H1 (cell line): ENCODE data around the gene DRAXIN. TPM values are rescaled to one million over a fixed set of nuclear protein-coding genes. Genes with fewer than 3 reads are reported as not detected.

Experiments
- CTCF ChIA-PET: fragments of 300-600 bp; sonication (Branson Sonifier 250); formaldehyde crosslinking; loops from one replicate; lab custom pipeline; 2021; ENCODE audit not compliant: partially characterized antibody; lab: Charles Lee
- POLR2A ChIA-PET: fragments of 300-600 bp; sonication (Branson Sonifier 250); formaldehyde crosslinking; loops from one replicate; lab custom pipeline; 2021; ENCODE audit warnings: inconsistent platforms; ENCODE audit not compliant: partially characterized antibody; lab: Charles Lee
- DNase-seq, 2 experiments: peaks; one replicate each; pipeline versions ENCODE4 v3.0.0 to v3.0.0-alpha.2; 2010 to 2022; ENCODE audit warnings: low spot score in 2 of 2, low read depth in 1 of 2, mixed read lengths in 1 of 2
- FAIRE-seq: peaks from 2 replicates; lab custom pipeline; 2011; peaks lifted over from hg19 to GRCh38; lab: Jason Lieb, UNC
- H2AFZ ChIP-seq: 2 replicates; pipeline ENCODE4 v1.8.1; 2012; ENCODE audit warnings: low read length, inconsistent platforms
- H2AK5ac ChIP-seq: 2 replicates; pipeline ENCODE4 v1.6.1; 2013; ENCODE audit warnings: low read depth, low read length
- H2BK120ac ChIP-seq: replicated peaks from 2 replicates; pipeline ENCODE3; 2013; ENCODE audit warnings: low read depth, low read length, inconsistent platforms
- H2BK12ac ChIP-seq: 2 replicates; pipeline ENCODE4 v1.6.1; 2013; ENCODE audit warnings: low read depth, low read length
- H2BK15ac ChIP-seq: 2 replicates; pipeline ENCODE4 v1.6.1; 2013; ENCODE audit warnings: low read length
- H2BK20ac ChIP-seq: 2 replicates; pipeline ENCODE4 v1.6.1; 2013; ENCODE audit warnings: low read length
- H2BK5ac ChIP-seq: 2 replicates; pipeline ENCODE4 v1.6.1; 2013; ENCODE audit warnings: low read depth, low read length
- H3K14ac ChIP-seq: 2 replicates; pipeline ENCODE4 v1.6.1; 2013; ENCODE audit warnings: inconsistent platforms; ENCODE audit not compliant: insufficient read length
- H3K18ac ChIP-seq: 2 replicates; pipeline ENCODE4 v1.6.1; 2013; ENCODE audit warnings: low read length; ENCODE audit errors: extremely low read depth
- H3K23ac ChIP-seq: 2 replicates; pipeline ENCODE4 v1.6.1; 2013; ENCODE audit warnings: inconsistent platforms; ENCODE audit not compliant: insufficient read length
- H3K23me2 ChIP-seq: 2 replicates; pipeline ENCODE4 v1.6.1; 2013; ENCODE audit warnings: low read depth, low read length
- H3K27ac ChIP-seq: 2 replicates; pipeline ENCODE4 v1.6.1; 2011; ENCODE audit warnings: low read depth, low read length, inconsistent platforms
- H3K27me3 ChIP-seq, 4 experiments: replicated peaks in 1 of 4; 1 replicate in 1 of 4; 2 replicates in 3 of 4; pipeline versions ENCODE4 v1.6.1 to v1.8.1; 2011 to 2013; ENCODE audit warnings: low read length in 3 of 4, mild to moderate bottlenecking in 3 of 4, inconsistent platforms in 2 of 4, mixed read lengths in 2 of 4, moderate library complexity in 1 of 4; ENCODE audit not compliant: control insufficient read depth in 3 of 4, insufficient read depth in 3 of 4; ENCODE audit errors: extremely low read depth in 1 of 4
- H3K36me3 ChIP-seq, 4 experiments: 2 replicates each; pipeline versions ENCODE4 v1.6.1 to v1.8.1; 2011 to 2013; ENCODE audit warnings: mild to moderate bottlenecking in 4 of 4, low read length in 3 of 4, moderate library complexity in 2 of 4, control low read depth in 1 of 4, inconsistent platforms in 1 of 4; ENCODE audit not compliant: insufficient read depth in 4 of 4, control insufficient read depth in 2 of 4
- H3K4ac ChIP-seq: replicated peaks from 2 replicates; pipeline ENCODE3; 2013; ENCODE audit warnings: low read length, low read depth, mixed read lengths, inconsistent platforms; ENCODE audit not compliant: insufficient read length
- H3K4me1 ChIP-seq, 4 experiments: replicated peaks in 1 of 4; 1 replicate in 1 of 4; 2 replicates in 3 of 4; pipeline versions ENCODE4 v1.6.1 to v1.8.1; 2011 to 2013; ENCODE audit warnings: low read length in 3 of 4, inconsistent platforms in 2 of 4, mixed read lengths in 1 of 4; ENCODE audit not compliant: insufficient read depth in 4 of 4, control insufficient read depth in 3 of 4
- H3K4me2 ChIP-seq, 2 experiments: 2 replicates each; pipeline versions ENCODE4 v1.6.1 to v1.8.1; 2011 to 2013; ENCODE audit warnings: low read depth in 2 of 2, low read length in 2 of 2, control low read depth in 1 of 2, inconsistent platforms in 1 of 2, mild to moderate bottlenecking in 1 of 2; ENCODE audit not compliant: insufficient read depth in 1 of 2
- H3K4me3 ChIP-seq, 4 experiments: fragments of 200-600, 300-600 bp in 1 of 4; sonication (generic), shearing (Covaris generic), sonication (Bioruptor Twin) in 1 of 4; 2 replicates each; pipeline versions ENCODE4 v1.5.1 to v1.8.1; 2011 to 2016; ENCODE audit warnings: low read length in 4 of 4, low read depth in 3 of 4, control low read depth in 2 of 4, inconsistent platforms in 2 of 4, mild to moderate bottlenecking in 2 of 4, mixed read lengths in 1 of 4, moderate library complexity in 1 of 4; ENCODE audit not compliant: insufficient read depth in 2 of 4; ENCODE audit errors: extremely low read depth in 1 of 4
- H3K56ac ChIP-seq: replicated peaks from 2 replicates; pipeline ENCODE3; 2013; ENCODE audit warnings: low read depth, mild to moderate bottlenecking, mixed read lengths, low read length, inconsistent platforms; ENCODE audit not compliant: insufficient read length
- H3K79me1 ChIP-seq: 2 replicates; pipeline ENCODE4 v1.6.1; 2013; ENCODE audit warnings: low read depth, low read length, control low read depth
- H3K79me2 ChIP-seq, 2 experiments: 2 replicates each; pipeline versions ENCODE4 v1.6.1 to v1.8.1; 2012 to 2013; ENCODE audit warnings: low read length in 2 of 2, mild to moderate bottlenecking in 2 of 2, inconsistent platforms in 1 of 2; ENCODE audit not compliant: insufficient read depth in 2 of 2, control insufficient read depth in 1 of 2
- H3K9ac ChIP-seq, 4 experiments: replicated peaks in 1 of 4; 1 replicate in 1 of 4; 2 replicates in 3 of 4; pipeline versions ENCODE4 v1.6.1 to v1.8.1; 2011 to 2013; ENCODE audit warnings: low read depth in 3 of 4, low read length in 3 of 4, control low read depth in 2 of 4, mild to moderate bottlenecking in 2 of 4, moderate library complexity in 2 of 4, inconsistent platforms in 1 of 4; ENCODE audit errors: extremely low read depth in 1 of 4
- H3K9me3 ChIP-seq, 2 experiments: 2 replicates each; pipeline versions ENCODE4 v1.6.1 to v1.8.1; 2012 to 2013; ENCODE audit warnings: mild to moderate bottlenecking in 2 of 2, moderate library complexity in 2 of 2, control low read depth in 1 of 2, inconsistent platforms in 1 of 2, low read depth in 1 of 2, low read length in 1 of 2, mixed read lengths in 1 of 2; ENCODE audit not compliant: insufficient read depth in 2 of 2
- H4K20me1 ChIP-seq, 2 experiments: replicated peaks in 1 of 2; 2 replicates each; pipeline versions ENCODE3 to v1.8.1; 2011 to 2013; ENCODE audit warnings: inconsistent platforms in 2 of 2, low read length in 2 of 2, mild to moderate bottlenecking in 1 of 2; ENCODE audit not compliant: insufficient read depth in 2 of 2, control insufficient read depth in 1 of 2
- H4K5ac ChIP-seq: 2 replicates; pipeline ENCODE4 v1.6.1; 2013; ENCODE audit warnings: low read length, low read depth, mixed read lengths, inconsistent platforms; ENCODE audit not compliant: insufficient read length
- H4K8ac ChIP-seq: 2 replicates; pipeline ENCODE4 v1.8.0; 2013; ENCODE audit warnings: mild to moderate bottlenecking, moderate library complexity, low read length, inconsistent platforms; ENCODE audit not compliant: insufficient read depth; ENCODE audit errors: extremely low read depth
- H4K91ac ChIP-seq: replicated peaks from 2 replicates; pipeline ENCODE3; 2013; ENCODE audit warnings: low read length, mixed read lengths, inconsistent platforms; ENCODE audit not compliant: insufficient read length
- BCL11A ChIP-seq, 2 experiments: IDR thresholded peaks; one replicate each; pipeline ENCODE4 v1.6.1; 2011; ENCODE audit warnings: low read depth in 2 of 2, low read length in 2 of 2, mild to moderate bottlenecking in 2 of 2
- EP300 ChIP-seq, 2 experiments: IDR thresholded peaks; 1 replicate in 1 of 2; 2 replicates in 1 of 2; pipeline ENCODE4 v1.6.1; 2011 to 2012; ENCODE audit warnings: low read depth in 2 of 2, low read length in 2 of 2, mild to moderate bottlenecking in 2 of 2, borderline replicate concordance in 1 of 2, inconsistent platforms in 1 of 2, moderate library complexity in 1 of 2
- FOSL1 ChIP-seq: IDR thresholded peaks from 2 replicates; pipeline ENCODE4 v1.6.1; 2011; ENCODE audit warnings: mild to moderate bottlenecking, low read depth, low read length, moderate library complexity; ENCODE audit not compliant: insufficient read depth
- HDAC6 ChIP-seq: IDR thresholded peaks from one replicate; pipeline ENCODE4 v1.7.1; 2012; ENCODE audit warnings: low read depth, mild to moderate bottlenecking, inconsistent platforms, low read length, moderate library complexity
- KDM4A ChIP-seq: IDR thresholded peaks from one replicate; pipeline ENCODE4 v1.7.1; 2012; ENCODE audit warnings: low read depth, mild to moderate bottlenecking, moderate library complexity, low read length, inconsistent platforms; ENCODE audit not compliant: severe bottlenecking
- POLR2A ChIP-seq, 2 experiments: IDR thresholded peaks; 1 replicate in 1 of 2; 2 replicates in 1 of 2; pipeline ENCODE4 v1.6.1; 2011; ENCODE audit warnings: low read depth in 2 of 2, low read length in 2 of 2, mild to moderate bottlenecking in 2 of 2; ENCODE audit errors: control extremely low read depth in 1 of 2
- SIX5 ChIP-seq: IDR thresholded peaks from 2 replicates; pipeline ENCODE4 v1.6.1; 2011; ENCODE audit warnings: mild to moderate bottlenecking, low read depth, low read length
- SP1 ChIP-seq: IDR thresholded peaks from 2 replicates; pipeline ENCODE4 v1.6.1; 2011; ENCODE audit warnings: low read depth, low read length
- SRF ChIP-seq: IDR thresholded peaks from 2 replicates; pipeline ENCODE4 v1.6.1; 2011; ENCODE audit warnings: mild to moderate bottlenecking, low read depth, low read length, moderate library complexity
- TBP ChIP-seq: IDR thresholded peaks from 2 replicates; pipeline ENCODE4 v1.6.1; 2011; ENCODE audit warnings: low read depth, low read length, improper control_type of control experiment
- TCF12 ChIP-seq: IDR thresholded peaks from 2 replicates; pipeline ENCODE4 v1.6.1; 2011; ENCODE audit warnings: low read depth, mild to moderate bottlenecking, low read length
- WGBS, 2 experiments: shearing (Covaris generic) in 1 of 2; methylation state at CpG; one replicate each; pipeline versions ENCODE4 v1.1.6 to v1.1.7; 2013 to 2015; ENCODE audit warnings: low lambda C conversion rate in 2 of 2, mixed read lengths in 2 of 2, inconsistent platforms in 1 of 2, low coverage in 1 of 2, missing lambda C conversion rate in 1 of 2; ENCODE audit not compliant: insufficient replicate concordance in 2 of 2, insufficient coverage in 1 of 2, insufficient read length in 1 of 2; ENCODE audit errors: extremely low coverage in 1 of 2, missing lambda C conversion rate in 1 of 2; 5-methylcytosine and 5-hydroxymethylcytosine counted together
- polyA plus RNA-seq, 7 experiments: library from polyadenylated mRNA; depleted of rRNA in 3 of 7; stranded (reverse) in 5 of 7; unstranded in 2 of 7; fragments of >200 nt in 5 of 7; fragments of 200-250 nt in 2 of 7; gene quantifications; 1 replicate in 5 of 7; 2 replicates in 1 of 7; 4 replicates in 1 of 7; pipeline versions ENCODE4 v1.2.1 to v1.2.3, GENCODE V29; 2011 to 2013; ENCODE audit warnings: missing spikeins in 2 of 7, mixed read lengths in 2 of 7
- total RNA-seq: library from RNA; stranded (reverse); fragmentation: NEBNext Ultra II Directional; extraction: Animal tissue kit (Norgen Biotek cat#: 25700); gene quantifications from 2 replicates; pipeline ENCODE4 v1.2.1, GENCODE V29; 2021

DRAXIN gene
- total and polyA plus RNA-seq, 2 of the 8 experiments (the other 6 are each of a cell fraction or from before 2014, with no cell fraction given) = 4.6 to 17.6 TPM

- H2BK15ac ChIP-seq = peak within 1 kb of the TSS; percentile 75; the same call in 1 of the 2 replicates
- H3K23ac ChIP-seq = no peak within 1 kb of the TSS
- H3K14ac ChIP-seq = peak within 1 kb of the TSS; percentile 55
- H3K23me2 ChIP-seq = peaks cover 8% of the 10 kb centered on the region
- peak within 1 kb of the TSS; percentile 80 for H3K4ac ChIP-seq
- peak within 1 kb of the TSS; percentile 95 for H4K91ac ChIP-seq
- H2BK5ac ChIP-seq = peak within 1 kb of the TSS; percentile 97
- peaks cover 13 to 38% (median 26%) of the 10 kb centered on the region in 4 experiments for H3K4me1 ChIP-seq
- peak within 1 kb of the TSS; percentile 74 for H2BK20ac ChIP-seq
- H3K9me3 ChIP-seq = no peaks in the 10 kb centered on the region
- H2AFZ ChIP-seq = no peak within 1 kb of the TSS
- peak within 1 kb of the TSS; percentile 93 for H3K27ac ChIP-seq
- H3K27me3 ChIP-seq = no peaks in the 10 kb centered on the region
- H2BK120ac ChIP-seq = peak within 1 kb of the TSS; percentile 91
- peak within 1 kb of the TSS; percentile 46 to 87 (median 81) for H3K9ac ChIP-seq
- H3K79me1 ChIP-seq = peaks cover 15% of the 10 kb centered on the region
- peak within 1 kb of the TSS; percentile 63 for H4K5ac ChIP-seq
- peak within 1 kb of the TSS; percentile 96 for H3K56ac ChIP-seq
- FAIRE-seq = no peak
- peak within 1 kb of the TSS; percentile 92 for H4K8ac ChIP-seq
- CTCF ChIA-PET = interaction anchor here (0.7 to 21.6 kb wide), 14 partner anchors 9 to 325 kb away, joined by 3 to 266 read pairs (median 6); partner anchors contain the start of gene FBXO6
- H2BK12ac ChIP-seq = peak within 1 kb of the TSS; percentile 96
- 1% methylated on average over 17 of the region's 71 CpGs; no CpG with 5 or more reads in 1 of the 2 experiments for WGBS, 2 experiments
- DNase-seq = peak in 1 of 2 experiments; percentile 94
- peak within 1 kb of the TSS; percentile 95 for H3K18ac ChIP-seq
- POLR2A ChIA-PET = interaction anchor here (0.7 to 32.0 kb wide), 15 partner anchors 5 to 354 kb away, joined by 3 to 1025 read pairs (median 10); partner anchors contain the start of genes AGTRAP, DRAXIN, FBXO2 and FBXO44
- peaks cover 13 to 35% (median 17%) of the 10 kb centered on the region in 4 experiments for H3K36me3 ChIP-seq
- H3K4me3 ChIP-seq = peak within 1 kb of the TSS; percentile 78 to 87 (median 84)
- peak within 1 kb of the TSS; percentile 88 to 96 for H3K4me2 ChIP-seq
- peaks cover 5 to 20% of the 10 kb centered on the region in 2 experiments for H4K20me1 ChIP-seq
- peaks cover 4 to 44% of the 10 kb centered on the region in 2 experiments for H3K79me2 ChIP-seq
- H2AK5ac ChIP-seq = peak within 1 kb of the TSS; percentile 45
- peak in 1 of 2 experiments; percentile 17; a peak in 1 of 3 replicates for TF ChIP-seq POLR2A (IDR thresholded peaks at IDR 0.05; ENCODE audit: control extremely low read depth in 1 of 2, low read depth in 2 of 2, low read length in 2 of 2)
- TF ChIP-seq TBP = no peak
- TF ChIP-seq BCL11A (IDR thresholded peaks at IDR 0.05; ENCODE audit: low read depth in 2 of 2, low read length in 2 of 2) = no peak
- TF ChIP-seq SIX5 = no peak
- no peak for TF ChIP-seq TCF12
- TF ChIP-seq SRF = no peak; the same call in 1 of the 2 replicates
- TF ChIP-seq HDAC6 = no peak
- peak; percentile 70; the same call in 1 of the 2 replicates for TF ChIP-seq SP1
- peak; percentile 48 for TF ChIP-seq KDM4A
- peak in 1 of 2 experiments; percentile 69; a peak in 1 of 3 replicates for TF ChIP-seq EP300 (IDR thresholded peaks at IDR 0.05; ENCODE audit: borderline replicate concordance in 1 of 2, low read depth in 2 of 2, low read length in 2 of 2)
- peak; percentile 92 for TF ChIP-seq FOSL1
Observed at GRCh38 chr1:11681071-11681771, 10.3 kb upstream of the DRAXIN start, which contains the start of gene MAD2L2. Gene MAD2L2 (minus strand): TSS chr1:11681148. CDS start chr1:11680601, 547 bp downstream.
